ENCODE data around the gene HNRNPDL.

- no peak for TF ChIP-seq IRF1 (CRISPR knock-in tag; IDR thresholded peaks at IDR 0.05)
- TF ChIP-seq MAX (CRISPR knock-in tag; IDR thresholded peaks at IDR 0.05), result no peak
- no peak for TF ChIP-seq FOXP4 (CRISPR knock-in tag; IDR thresholded peaks at IDR 0.05)
- no peak for TF ChIP-seq CTCF (IDR thresholded peaks at IDR 0.05)
- TF ChIP-seq ATF2 (CRISPR knock-in tag; IDR thresholded peaks at IDR 0.05; ENCODE audit: borderline replicate concordance, low read depth), result no peak
- no peak for TF ChIP-seq E2F5 (CRISPR knock-in tag; IDR thresholded peaks at IDR 0.05)
Measured at GRCh38 chr4:82479562-82479961, 49.3 kb upstream of the HNRNPDL start.

All from WTC11 (cell line).